Transverse colon (tissue), 4 donors: Measurements from ENCODE around the gene LGI4.
A peak's percentile ranks its signal among the peaks of the same experiment; 100 is the strongest.

ENCODE experiments used
- EP300 ChIP-seq: sonication (generic); formaldehyde crosslinking; IDR thresholded peaks from one replicate; pipeline ENCODE4 v1.6.1; 2017; ENCODE audit warnings: antibody characterized with exemption, low read depth
- POLR2A ChIP-seq: fragments of 450-650 bp; IDR thresholded peaks from one replicate; pipeline ENCODE4 v1.6.1; 2016; ENCODE audit warnings: antibody characterized with exemption, mild to moderate bottlenecking, moderate library complexity
- POLR2AphosphoS5 ChIP-seq, 3 donors: sonication (generic); formaldehyde crosslinking; IDR thresholded peaks; one replicate each; pipeline ENCODE4 v1.6.1; 2016; ENCODE audit warnings: antibody characterized with exemption in 3 of 3
- TF ChIP-seq, protein P1 (sequence below), 5 experiments: fragments of 200-600 bp in 3 of 5; fragments of 450-650 bp in 2 of 5; sonication (generic) in 3 of 5; IDR thresholded peaks; 1 replicate in 2 of 5; 2 replicates in 3 of 5; pipeline ENCODE4 v1.5.1; 2016 to 2017; ENCODE audit warnings: antibody characterized with exemption in 5 of 5, inconsistent platforms in 3 of 5, mild to moderate bottlenecking in 2 of 5, moderate library complexity in 1 of 5

DNA sequence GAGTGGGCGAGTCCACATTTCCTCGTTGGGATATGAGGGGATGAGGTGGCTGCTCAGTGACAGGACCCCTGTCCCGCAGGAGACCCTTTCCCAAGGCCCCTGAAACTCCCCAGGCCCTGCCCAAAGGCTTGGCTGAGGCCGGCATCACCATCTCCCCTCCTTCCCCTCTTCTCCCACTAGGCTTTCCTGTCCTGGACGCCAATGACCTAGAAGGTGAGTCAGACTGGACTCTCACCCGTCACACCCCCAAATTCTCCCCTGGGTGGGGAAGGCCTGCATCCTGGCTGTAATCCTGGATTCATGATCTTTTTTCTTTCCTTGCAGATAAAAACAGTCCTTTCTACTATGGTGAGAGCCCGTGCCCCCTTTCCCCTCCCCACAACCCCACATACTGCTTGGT, 14.0 kb downstream of the LGI4 start:
- TF ChIP-seq, protein P1, sequence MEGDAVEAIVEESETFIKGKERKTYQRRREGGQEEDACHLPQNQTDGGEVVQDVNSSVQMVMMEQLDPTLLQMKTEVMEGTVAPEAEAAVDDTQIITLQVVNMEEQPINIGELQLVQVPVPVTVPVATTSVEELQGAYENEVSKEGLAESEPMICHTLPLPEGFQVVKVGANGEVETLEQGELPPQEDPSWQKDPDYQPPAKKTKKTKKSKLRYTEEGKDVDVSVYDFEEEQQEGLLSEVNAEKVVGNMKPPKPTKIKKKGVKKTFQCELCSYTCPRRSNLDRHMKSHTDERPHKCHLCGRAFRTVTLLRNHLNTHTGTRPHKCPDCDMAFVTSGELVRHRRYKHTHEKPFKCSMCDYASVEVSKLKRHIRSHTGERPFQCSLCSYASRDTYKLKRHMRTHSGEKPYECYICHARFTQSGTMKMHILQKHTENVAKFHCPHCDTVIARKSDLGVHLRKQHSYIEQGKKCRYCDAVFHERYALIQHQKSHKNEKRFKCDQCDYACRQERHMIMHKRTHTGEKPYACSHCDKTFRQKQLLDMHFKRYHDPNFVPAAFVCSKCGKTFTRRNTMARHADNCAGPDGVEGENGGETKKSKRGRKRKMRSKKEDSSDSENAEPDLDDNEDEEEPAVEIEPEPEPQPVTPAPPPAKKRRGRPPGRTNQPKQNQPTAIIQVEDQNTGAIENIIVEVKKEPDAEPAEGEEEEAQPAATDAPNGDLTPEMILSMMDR (IDR thresholded peaks at IDR 0.05), result no peak
- no peak for TF ChIP-seq EP300
- peak; percentile 12 for TF ChIP-seq POLR2A
- TF ChIP-seq POLR2AphosphoS5 (IDR thresholded peaks at IDR 0.05), result peak in 2 of 3 donors; percentile 41 to 70
